ENCODE results near the gene ARHGEF39. TPM values are rescaled to one million over a fixed set of nuclear protein-coding genes. Genes with fewer than 3 reads are reported as not detected.

Gene ARHGEF39
- polyA plus RNA-seq, 1 donor (not counting 4 experiments of a cell fraction or from before 2014, with no cell fraction given): 2.4 TPM

- no peak overlapping the region for H3K4me2 ChIP-seq (ENCODE audit: control insufficient read depth, extremely low read depth, insufficient read depth, low read depth, low read length)
- peaks cover 16% of the 10 kb centered on the region for H3K4me1 ChIP-seq (ENCODE audit: control insufficient read depth, extremely low read depth, insufficient read depth, low read length)
- DNase-seq (ENCODE audit: low read depth, low spot score): no peak
- no peak for TF ChIP-seq EZH2 (IDR thresholded peaks at IDR 0.05; ENCODE audit: low read length)
- TF ChIP-seq CTCF (optimal IDR thresholded peaks at IDR 0.05 in 1 of 3, IDR thresholded peaks at IDR 0.05 in 1 of 3, conservative IDR thresholded peaks at IDR 0.05 in 1 of 3; ENCODE audit: extremely low read depth in 1 of 3, insufficient read depth in 2 of 3, low read length in 3 of 3): no peak
- no peak overlapping the region for H3K9ac ChIP-seq (ENCODE audit: control insufficient read depth, extremely low read depth, insufficient read depth, low read length)
- H3K9me1 ChIP-seq (ENCODE audit: control insufficient read depth, extremely low read depth, insufficient read depth, low read length): no peaks in the 10 kb centered on the region
- no peak overlapping the region for H3K27ac ChIP-seq (ENCODE audit: control insufficient read depth, insufficient read depth, low read length)
- no peak for FAIRE-seq
- no peak overlapping the region for H2AFZ ChIP-seq (ENCODE audit: control insufficient read depth, low read length)
- no peaks in the 10 kb centered on the region for H3K79me2 ChIP-seq (ENCODE audit: control insufficient read depth, insufficient read depth, low read length)
- H3K9me3 ChIP-seq (ENCODE audit: control insufficient read depth, low read depth, low read length): no peaks in the 10 kb centered on the region
- H3K4me3 ChIP-seq (ENCODE audit: control insufficient read depth in 2 of 3, extremely low read depth in 1 of 3, insufficient read depth in 2 of 3, low read depth in 1 of 3, low read length in 3 of 3): no peak overlapping the region
- no peaks in the 10 kb centered on the region for H4K20me1 ChIP-seq (ENCODE audit: control insufficient read depth, extremely low read depth, insufficient read depth, low read length)
- H3K36me3 ChIP-seq (ENCODE audit: control insufficient read depth in 2 of 2, extremely low read depth in 1 of 2, insufficient read depth in 2 of 2, low read length in 2 of 2): peaks cover 4 to 6% of the 10 kb centered on the region in 2 experiments
- dilution Hi-C loops (cut with MboI; ENCODE audit: extremely low pct_ligation_motif_present, low sequenced_read_pairs): no loop called here
- H3K27me3 ChIP-seq (ENCODE audit: control insufficient read depth, extremely low read depth, insufficient read depth, low read length): no peaks in the 10 kb centered on the region
Measured at GRCh38 chr9:35684921-35685320, 19.9 kb upstream of the ARHGEF39 start.

GRCh38 chr9:35683323-35683722 is 18.3 kb upstream of the ARHGEF39 start:
- Histone ChIP-seq H3K4me1 (ENCODE audit: control insufficient read depth, extremely low read depth, insufficient read depth, low read length) (peaks cover 4% of the 10 kb centered on the region), H4K20me1 (ENCODE audit: control insufficient read depth, extremely low read depth, insufficient read depth, low read length) (no peaks in the 10 kb centered on the region), H3K9me3 (ENCODE audit: control insufficient read depth, low read depth, low read length) (no peaks in the 10 kb centered on the region), H2AFZ (ENCODE audit: control insufficient read depth, low read length) (no peak overlapping the region), H3K36me3 (ENCODE audit: control insufficient read depth in 2 of 2, extremely low read depth in 1 of 2, insufficient read depth in 2 of 2, low read length in 2 of 2) (peaks cover 4 to 6% of the 10 kb centered on the region in 2 experiments), H3K27me3 (ENCODE audit: control insufficient read depth, extremely low read depth, insufficient read depth, low read length) (no peaks in the 10 kb centered on the region), H3K4me3 (ENCODE audit: control insufficient read depth in 2 of 3, extremely low read depth in 1 of 3, insufficient read depth in 2 of 3, low read depth in 1 of 3, low read length in 3 of 3) (no peak overlapping the region), H3K4me2 (ENCODE audit: control insufficient read depth, extremely low read depth, insufficient read depth, low read depth, low read length) (no peak overlapping the region), H3K9ac (ENCODE audit: control insufficient read depth, extremely low read depth, insufficient read depth, low read length) (no peak overlapping the region), H3K79me2 (ENCODE audit: control insufficient read depth, insufficient read depth, low read length) (no peaks in the 10 kb centered on the region), H3K9me1 (ENCODE audit: control insufficient read depth, extremely low read depth, insufficient read depth, low read length) (no peaks in the 10 kb centered on the region), H3K27ac (ENCODE audit: control insufficient read depth, insufficient read depth, low read length) (no peak overlapping the region)
- FAIRE-seq: no peak
- DNase-seq (ENCODE audit: low read depth, low spot score): no peak
- TF ChIP-seq CTCF (optimal IDR thresholded peaks at IDR 0.05 in 1 of 3, IDR thresholded peaks at IDR 0.05 in 1 of 3, conservative IDR thresholded peaks at IDR 0.05 in 1 of 3; ENCODE audit: extremely low read depth in 1 of 3, insufficient read depth in 2 of 3, low read length in 3 of 3) (no peak), EZH2 (IDR thresholded peaks at IDR 0.05; ENCODE audit: low read length) (no peak)
- dilution Hi-C loops (cut with MboI; ENCODE audit: extremely low pct_ligation_motif_present, low sequenced_read_pairs): no loop called here
